Ectodermal cell (in vitro differentiated cells): Measurements from ENCODE around the gene TRAM2.

Experiments
- H3K27ac ChIP-seq: 2 replicates; pipeline ENCODE4 v1.7.0; 2013; ENCODE audit warnings: mild to moderate bottlenecking, low read depth, low read length; ENCODE audit not compliant: insufficient read depth, poor library complexity, severe bottlenecking
- H3K27me3 ChIP-seq: 2 replicates; pipeline ENCODE4 v1.7.0; 2013; ENCODE audit warnings: mild to moderate bottlenecking, low read length; ENCODE audit not compliant: insufficient read depth, control insufficient read depth, poor library complexity, severe bottlenecking
- H3K36me3 ChIP-seq: one replicate; pipeline ENCODE4 v1.7.0; 2013; ENCODE audit warnings: low read length; ENCODE audit not compliant: control insufficient read depth, insufficient read depth
- H3K4me1 ChIP-seq: one replicate; pipeline ENCODE4 v1.7.0; 2013; ENCODE audit warnings: low read length; ENCODE audit not compliant: control insufficient read depth, insufficient read depth
- H3K4me3 ChIP-seq: 2 replicates; pipeline ENCODE4 v1.7.0; 2013; ENCODE audit warnings: low read depth, low read length, control low read depth; ENCODE audit not compliant: insufficient read depth
- H3K9me3 ChIP-seq: 2 replicates; pipeline ENCODE4 v1.7.0; 2013; ENCODE audit warnings: mild to moderate bottlenecking, low read length, moderate library complexity; ENCODE audit not compliant: control insufficient read depth
- WGBS, 2 experiments: methylation state at CpG; one replicate each; pipeline ENCODE4 v1.1.7; 2013; ENCODE audit warnings: missing lambda C conversion rate in 2 of 2; 5-methylcytosine and 5-hydroxymethylcytosine counted together

The TRAM2 gene

DNA sequence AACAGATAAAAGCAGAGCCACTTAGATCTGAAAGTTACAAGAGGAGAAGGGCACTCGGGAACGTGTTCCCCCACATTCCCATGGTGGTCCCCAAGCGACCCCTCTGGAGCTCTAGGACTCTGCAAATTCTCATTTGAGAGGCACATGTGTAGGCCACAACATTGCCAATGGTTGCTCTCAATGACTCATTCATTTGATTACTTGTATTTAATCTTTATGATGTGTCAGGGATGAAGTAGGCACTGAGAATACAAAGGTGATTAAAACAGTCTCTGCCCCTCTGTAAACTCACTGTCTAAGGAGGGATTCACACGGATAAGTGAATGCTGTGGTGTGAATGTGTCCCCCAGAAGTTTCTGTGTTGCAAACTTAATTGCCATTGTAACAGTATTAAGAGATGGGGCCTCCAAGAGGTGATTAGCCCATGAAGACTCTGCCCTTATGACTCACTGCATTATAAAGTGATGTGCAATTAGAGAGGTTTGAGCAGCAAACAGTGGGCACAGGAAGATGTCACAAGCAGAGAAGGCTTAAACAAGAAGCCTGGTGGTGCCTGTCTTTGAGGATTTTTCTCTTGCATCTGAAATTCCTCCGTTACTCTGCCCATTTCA, 34.0 kb upstream of the TRAM2 start:
- Histone ChIP-seq H3K27ac (no peak overlapping the region), H3K4me1 (no peaks in the 10 kb centered on the region)

DNA sequence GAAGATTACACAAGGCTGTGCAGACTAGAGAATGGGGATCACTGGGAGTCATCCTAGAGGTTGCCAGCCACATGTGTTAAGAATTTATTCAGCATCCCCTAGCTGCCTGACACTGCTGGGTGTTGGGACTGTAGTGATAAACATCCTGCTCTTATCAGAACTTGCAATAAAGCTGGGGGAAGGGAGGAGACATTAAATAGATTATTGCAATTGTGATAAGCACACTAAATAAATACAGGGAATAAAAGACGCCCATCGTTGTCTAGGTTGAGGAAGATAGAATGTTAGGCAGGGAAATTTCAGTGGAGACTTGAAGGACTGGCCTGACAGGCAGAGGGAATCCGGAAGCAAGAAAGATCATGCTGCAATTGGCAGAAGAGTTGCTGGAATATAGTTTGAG, 33.2 kb upstream of the TRAM2 start:
- no peaks in the 10 kb centered on the region for H3K9me3 ChIP-seq
- no peaks in the 10 kb centered on the region for H3K4me1 ChIP-seq
- no peak overlapping the region for H3K4me3 ChIP-seq
- H3K36me3 ChIP-seq = no peaks in the 10 kb centered on the region
- 90 to 96% methylated on average over 3 of the region's 3 CpGs for WGBS, 2 experiments
- H3K27me3 ChIP-seq = no peaks in the 10 kb centered on the region
- no peak overlapping the region for H3K27ac ChIP-seq

More for the DNA sequence above, 34.0 kb upstream of the TRAM2 start:
- 87 to 91% methylated on average over 5 of the region's 5 CpGs for WGBS, 2 experiments
- no peak overlapping the region for H3K4me3 ChIP-seq
- H3K9me3 ChIP-seq = no peaks in the 10 kb centered on the region
- no peaks in the 10 kb centered on the region for H3K27me3 ChIP-seq
- H3K36me3 ChIP-seq = no peaks in the 10 kb centered on the region

DNA sequence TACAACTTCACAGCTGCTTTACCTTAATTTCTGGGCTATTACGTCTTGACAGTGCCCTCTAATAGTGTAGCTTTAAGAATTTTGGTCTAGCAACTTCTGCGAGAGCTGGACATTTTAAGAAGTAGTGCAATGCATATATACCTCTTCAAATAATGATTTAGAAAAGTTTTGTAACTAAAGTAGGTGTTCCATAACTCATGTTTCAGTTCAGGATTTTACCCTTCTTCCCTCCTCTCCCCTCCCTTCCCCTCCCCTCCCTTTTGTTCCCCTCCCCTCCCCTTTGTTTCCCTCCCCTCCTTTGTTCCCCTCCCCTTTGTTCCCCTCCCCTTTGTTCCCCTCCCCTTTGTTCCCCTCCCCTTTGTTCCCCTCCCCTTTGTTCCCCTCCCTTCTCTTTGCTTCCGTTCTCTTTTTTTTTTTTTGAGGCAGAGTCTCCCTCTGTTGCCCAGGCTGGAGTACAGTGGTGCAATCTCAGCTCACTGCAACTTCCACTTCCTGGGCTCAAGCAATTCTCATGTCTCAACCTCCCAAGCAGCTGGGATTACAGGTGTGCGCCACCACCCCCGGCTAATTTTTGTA, 28.8 kb upstream of the TRAM2 start:
- Histone ChIP-seq H3K27ac (no peak overlapping the region), H3K4me3 (no peak overlapping the region), H3K4me1 (no peaks in the 10 kb centered on the region), H3K36me3 (no peaks in the 10 kb centered on the region), H3K27me3 (no peaks in the 10 kb centered on the region), H3K9me3 (no peaks in the 10 kb centered on the region)
- WGBS, 2 experiments = 83 to 95% methylated on average over 5 of the region's 5 CpGs

DNA sequence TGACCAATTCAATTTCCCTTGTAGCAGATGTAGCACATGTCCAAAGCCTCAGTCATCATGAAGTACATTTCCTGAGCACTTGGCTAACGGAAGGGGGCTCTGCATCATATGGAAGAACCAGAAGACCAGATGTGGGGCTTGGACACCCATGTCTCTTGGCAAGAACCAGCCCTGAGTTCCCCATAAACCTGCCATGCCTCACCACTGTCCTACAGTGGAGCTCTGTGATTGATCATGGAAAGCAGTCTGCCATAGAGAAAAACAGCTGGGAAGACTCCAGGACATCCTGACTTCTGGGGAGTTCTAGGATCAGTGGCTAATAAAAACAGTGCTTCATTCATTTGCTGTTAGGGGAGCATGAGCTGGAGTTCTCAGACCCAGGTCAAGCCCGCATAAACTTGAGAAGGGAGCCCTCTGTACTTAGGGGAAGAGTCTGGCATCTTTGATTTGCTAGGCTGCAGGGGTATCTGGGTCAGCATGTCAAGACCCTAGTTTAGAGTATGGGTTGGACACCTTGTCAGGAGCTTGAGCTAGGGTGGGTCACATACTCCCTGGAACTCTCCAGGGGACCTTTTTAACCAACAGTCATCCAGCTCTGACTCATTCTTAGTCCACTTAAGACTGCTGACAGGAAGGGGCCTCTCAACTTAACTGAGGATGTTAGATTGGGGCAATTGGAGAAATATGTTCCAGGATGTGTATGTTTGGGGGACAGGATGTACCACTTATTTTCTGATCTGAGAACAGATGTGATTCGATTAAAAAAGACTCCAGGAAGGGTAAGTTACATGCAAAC, 26.3 kb upstream of the TRAM2 start:
- H3K9me3 ChIP-seq = no peaks in the 10 kb centered on the region
- 92 to 94% methylated on average over 3 of the region's 3 CpGs for WGBS, 2 experiments
- no peak overlapping the region for H3K27ac ChIP-seq
- H3K36me3 ChIP-seq = no peaks in the 10 kb centered on the region
- H3K4me1 ChIP-seq = peaks cover 3% of the 10 kb centered on the region
- no peak overlapping the region for H3K4me3 ChIP-seq
- no peaks in the 10 kb centered on the region for H3K27me3 ChIP-seq

DNA sequence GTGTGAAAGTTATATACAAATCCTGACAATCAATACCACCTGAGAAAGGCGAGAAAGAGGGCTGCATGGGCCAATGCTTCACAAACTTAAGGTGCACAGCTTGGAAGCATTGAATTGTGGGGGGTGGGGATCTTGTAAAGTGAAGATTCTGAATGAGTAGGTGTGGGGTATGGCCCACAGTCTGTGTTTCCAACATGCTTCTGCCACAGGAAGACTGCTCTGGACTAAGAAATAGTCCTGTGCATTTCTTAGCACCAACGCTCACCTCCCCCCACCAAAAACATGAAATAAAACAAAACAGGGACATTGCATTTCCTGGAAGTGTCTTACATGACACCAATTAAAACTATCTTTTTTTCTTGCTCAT, 21.9 kb upstream of the TRAM2 start:
- Histone ChIP-seq H3K27ac (no peak overlapping the region), H3K27me3 (no peaks in the 10 kb centered on the region), H3K4me3 (no peak overlapping the region), H3K4me1 (peaks cover 13% of the 10 kb centered on the region), H3K36me3 (no peaks in the 10 kb centered on the region), H3K9me3 (no peaks in the 10 kb centered on the region)
- 94 to 97% methylated on average over 2 of the region's 2 CpGs for WGBS, 2 experiments

DNA sequence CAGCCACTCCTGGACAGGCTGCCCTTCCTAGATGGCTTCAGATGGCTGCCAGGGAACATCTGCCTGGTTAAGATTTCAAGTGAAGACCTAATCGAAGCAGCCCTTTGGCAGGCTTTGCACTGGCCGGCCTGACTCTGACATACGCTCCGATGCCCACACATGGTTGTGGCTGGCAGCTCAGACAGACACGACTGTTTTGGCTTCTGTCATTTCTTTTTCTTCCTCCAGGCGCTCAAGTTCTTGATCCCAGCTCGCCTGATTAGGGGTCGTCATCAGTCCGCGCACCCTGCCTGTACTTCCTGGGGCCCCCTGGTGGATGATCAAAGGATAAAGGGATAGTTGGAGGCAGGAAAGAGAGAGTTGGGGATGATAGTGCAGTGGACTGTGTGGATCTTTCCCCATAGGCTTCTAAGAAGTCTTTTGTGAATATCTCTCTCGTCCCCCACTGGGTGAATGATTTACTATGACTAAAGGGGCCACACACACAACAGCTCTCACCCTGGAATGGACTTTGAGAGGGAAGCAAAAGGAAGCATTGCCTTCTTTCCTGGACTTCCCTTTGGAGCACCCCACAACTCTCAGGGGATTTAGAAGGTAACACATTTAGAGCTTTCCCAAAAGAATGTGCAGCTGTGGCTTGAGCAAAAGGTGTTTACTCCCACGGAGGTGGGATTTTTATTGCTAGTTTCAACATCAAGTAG, 21.4 kb upstream of the TRAM2 start:
- H3K4me3 ChIP-seq = no peak overlapping the region
- WGBS, 2 experiments = 33 to 41% methylated on average over 11 to 12 of the region's 12 CpGs
- H3K9me3 ChIP-seq = no peaks in the 10 kb centered on the region
- H3K4me1 ChIP-seq = peaks cover 13% of the 10 kb centered on the region
- H3K36me3 ChIP-seq = no peaks in the 10 kb centered on the region
- no peak overlapping the region for H3K27ac ChIP-seq
- no peaks in the 10 kb centered on the region for H3K27me3 ChIP-seq

DNA sequence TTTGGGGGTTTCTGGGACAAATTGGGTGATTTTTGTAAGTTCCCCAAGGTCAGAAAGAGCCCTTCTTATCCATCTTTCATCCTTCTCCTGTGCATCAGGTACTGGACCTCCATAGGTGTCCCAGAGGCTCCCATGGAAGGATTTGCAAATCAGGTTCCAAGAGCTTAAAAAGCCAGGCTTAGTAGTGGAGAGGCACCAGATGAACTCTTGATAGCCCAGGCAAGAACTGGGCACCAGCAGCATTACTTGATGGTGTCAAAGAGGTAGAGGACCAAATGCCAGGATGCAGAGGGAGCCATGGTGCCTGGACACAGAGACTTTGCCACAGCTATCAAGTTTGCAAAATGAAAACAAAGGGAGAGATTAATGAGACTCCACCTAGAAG, 20.9 kb upstream of the TRAM2 start:
- Histone ChIP-seq H3K36me3 (no peaks in the 10 kb centered on the region), H3K4me3 (no peak overlapping the region), H3K27ac (no peak overlapping the region), H3K4me1 (peaks cover 13% of the 10 kb centered on the region), H3K27me3 (no peaks in the 10 kb centered on the region), H3K9me3 (no peaks in the 10 kb centered on the region)

DNA sequence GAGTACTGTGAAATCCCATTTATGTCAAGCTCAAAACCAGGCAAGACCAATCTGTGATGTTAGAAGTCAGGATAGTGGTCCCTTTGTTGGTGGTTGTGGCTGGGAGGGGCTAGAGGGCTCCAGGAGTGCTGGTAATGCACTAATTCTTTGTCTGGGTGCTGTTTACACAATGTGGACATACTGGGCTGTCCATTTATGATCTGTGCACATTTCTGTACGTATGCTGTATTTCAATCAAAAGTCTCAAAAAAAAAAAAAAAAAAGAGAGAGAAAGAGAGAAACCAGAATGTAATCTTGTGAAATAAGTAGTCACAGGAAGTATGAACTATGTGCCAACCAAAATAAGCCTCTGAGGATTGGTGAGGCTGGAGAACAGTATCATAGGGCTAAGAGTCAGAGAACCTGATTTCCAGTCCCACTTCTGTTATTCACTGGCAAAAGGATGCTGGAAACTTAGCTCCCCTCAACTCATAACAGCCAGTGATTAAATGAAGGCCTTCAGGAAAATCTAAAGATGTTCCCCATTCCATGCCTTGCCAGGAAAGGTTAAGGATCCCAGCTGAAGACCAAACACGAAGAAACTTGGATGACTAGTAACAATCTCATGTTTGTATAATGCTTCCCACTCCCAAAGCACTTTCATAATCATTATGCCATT, 19.6 kb upstream of the TRAM2 start:
- no peak overlapping the region for H3K27ac ChIP-seq
- no peaks in the 10 kb centered on the region for H3K36me3 ChIP-seq
- H3K4me1 ChIP-seq = peaks cover 13% of the 10 kb centered on the region
- WGBS, 2 experiments = 92 to 96% methylated on average over 2 of the region's 2 CpGs
- no peaks in the 10 kb centered on the region for H3K27me3 ChIP-seq
- no peak overlapping the region for H3K4me3 ChIP-seq
- H3K9me3 ChIP-seq = no peaks in the 10 kb centered on the region

DNA sequence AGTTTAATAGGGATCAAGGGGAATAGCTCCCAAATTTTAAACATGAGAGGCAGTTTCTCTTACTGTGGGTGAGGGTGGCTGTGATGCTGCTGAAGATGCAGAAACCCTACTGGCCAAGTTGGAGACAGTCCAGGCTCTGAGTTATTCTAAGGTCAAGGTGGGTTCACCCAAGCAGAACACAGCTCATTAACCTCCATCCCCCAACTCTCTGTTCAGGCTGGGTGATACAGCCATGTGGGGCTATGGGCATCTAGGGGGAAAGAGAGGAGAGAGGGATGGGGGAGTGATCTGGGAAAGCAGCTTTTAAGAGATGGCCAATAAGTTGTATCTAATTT, 18.9 kb upstream of the TRAM2 start:
- peaks cover 13% of the 10 kb centered on the region for H3K4me1 ChIP-seq
- H3K27ac ChIP-seq = no peak overlapping the region
- H3K4me3 ChIP-seq = no peak overlapping the region
- no peaks in the 10 kb centered on the region for H3K9me3 ChIP-seq
- H3K27me3 ChIP-seq = no peaks in the 10 kb centered on the region
- no peaks in the 10 kb centered on the region for H3K36me3 ChIP-seq
